Thoracic aorta (tissue), 2 donors: ENCODE measurements around the gene LAPTM5. TPM values are rescaled to one million over a fixed set of nuclear protein-coding genes. Genes with fewer than 3 reads are reported as not detected.
"Not testable (repeated sequence)": the region's sequence is repeated elsewhere in the genome, so short reads cannot be mapped to it uniquely, and the experiment has no call there.

Source experiments
- ATAC-seq: fragments of 150-250 bp; one replicate; pipeline ENCODE4 v1.8.0; 2017; ENCODE audit warnings: low read depth; ENCODE audit not compliant: insufficient number of reproducible peaks, low FRiP score
- DNase-seq: peaks from one replicate; pipeline ENCODE4 v3.0.0-alpha.2; 2020; ENCODE audit warnings: low spot score
- H3K27ac ChIP-seq, 2 donors: fragments of 200-600 bp; sonication (generic); 1 replicate in 1 of 2; 2 replicates in 1 of 2; pipeline ENCODE4 v1.5.1; 2016; ENCODE audit warnings: mild to moderate bottlenecking in 2 of 2, moderate library complexity in 2 of 2
- H3K27me3 ChIP-seq: fragments of 200-600 bp; sonication (generic); replicated peaks from 2 replicates; pipeline ENCODE4 v1.6.0; 2016; ENCODE audit warnings: mild to moderate bottlenecking; ENCODE audit not compliant: insufficient read depth
- H3K36me3 ChIP-seq: fragments of 200-600 bp; sonication (generic); one replicate; pipeline ENCODE4 v1.5.1; 2016
- H3K4me1 ChIP-seq, 2 donors: fragments of 200-600 bp; sonication (generic); 1 replicate in 1 of 2; 2 replicates in 1 of 2; pipeline versions ENCODE4 v1.5.1 to v1.6.0; 2016; ENCODE audit warnings: low read depth in 2 of 2, mild to moderate bottlenecking in 1 of 2; ENCODE audit not compliant: control insufficient read depth in 1 of 2
- H3K4me3 ChIP-seq: fragments of 200-600 bp; sonication (generic); 2 replicates; pipeline ENCODE4 v1.5.1; 2016; ENCODE audit warnings: mild to moderate bottlenecking
- H3K9me3 ChIP-seq: fragments of 200-600 bp; sonication (generic); 2 replicates; pipeline ENCODE4 v1.5.1; 2016
- CTCF ChIP-seq: fragments of 200-600 bp; sonication (generic); IDR thresholded peaks from one replicate; pipeline ENCODE4 v1.5.1; 2019; ENCODE audit warnings: antibody characterized with exemption
- total RNA-seq, 2 donors: library from RNA; depleted of rRNA; stranded (reverse); fragments of >200 nt; gene quantifications; one replicate each; pipeline versions ENCODE4 v1.1.0 to v1.2.3, GENCODE V29; 2016

The LAPTM5 gene
- total RNA-seq, 2 donors from 2014 or later = 91.0 to 127 TPM

GRCh38 chr1:30795026-30795425, 37.5 kb upstream of the LAPTM5 start:
- H3K4me3 ChIP-seq = no peak overlapping the region
- no peaks in the 10 kb centered on the region for H3K9me3 ChIP-seq
- ATAC-seq (no peak), DNase-seq (no peak)
- no peak for TF ChIP-seq CTCF
- no peak overlapping the region for H3K27ac ChIP-seq
- H3K27me3 ChIP-seq = no peaks in the 10 kb centered on the region
- H3K4me1 ChIP-seq = no peaks in the 10 kb centered on the region
- no peaks in the 10 kb centered on the region for H3K36me3 ChIP-seq

GRCh38 chr1:30794260-30794659, 36.7 kb upstream of the LAPTM5 start:
- H3K9me3 ChIP-seq = no peaks in the 10 kb centered on the region
- DNase-seq = no peak
- no peaks in the 10 kb centered on the region for H3K4me1 ChIP-seq
- no peak overlapping the region for H3K4me3 ChIP-seq
- no peak for ATAC-seq
- no peaks in the 10 kb centered on the region for H3K36me3 ChIP-seq
- no peaks in the 10 kb centered on the region for H3K27me3 ChIP-seq
- H3K27ac ChIP-seq = no peak overlapping the region
- TF ChIP-seq CTCF = no peak

GRCh38 chr1:30793209-30793608, 35.6 kb upstream of the LAPTM5 start:
- Histone ChIP-seq H3K27ac (no peak overlapping the region), H3K4me1 (no peaks in the 10 kb centered on the region), H3K36me3 (no peaks in the 10 kb centered on the region), H3K9me3 (no peaks in the 10 kb centered on the region), H3K4me3 (no peak overlapping the region), H3K27me3 (no peaks in the 10 kb centered on the region)
- no peak for TF ChIP-seq CTCF
- DNase-seq = no peak
- ATAC-seq = no peak

GRCh38 chr1:30791868-30792267, 34.3 kb upstream of the LAPTM5 start:
- Histone ChIP-seq H3K4me1 (no peaks in the 10 kb centered on the region), H3K36me3 (no peaks in the 10 kb centered on the region), H3K4me3 (no peak overlapping the region), H3K27me3 (no peaks in the 10 kb centered on the region), H3K9me3 (no peaks in the 10 kb centered on the region), H3K27ac (no peak overlapping the region)
- ATAC-seq (no peak), DNase-seq (no peak)
- no peak for TF ChIP-seq CTCF

- H3K36me3 ChIP-seq = no peaks in the 10 kb centered on the region
- DNase-seq (no peak), ATAC-seq (no peak)
- H3K9me3 ChIP-seq = no peaks in the 10 kb centered on the region
- no peak for TF ChIP-seq CTCF
- H3K4me3 ChIP-seq = no peak overlapping the region
- H3K4me1 ChIP-seq = no peaks in the 10 kb centered on the region
- no peaks in the 10 kb centered on the region for H3K27me3 ChIP-seq
- H3K27ac ChIP-seq = no peak overlapping the region
These were observed 33.5 kb upstream of the LAPTM5 start for GRCh38 chr1:30790850-30791778.

GRCh38 chr1:30790256-30790525, 32.6 kb upstream of the LAPTM5 start:
- H3K4me3 ChIP-seq, DNase-seq, H3K27me3 ChIP-seq, H3K9me3 ChIP-seq, H3K27ac ChIP-seq, ATAC-seq, H3K36me3 ChIP-seq, H3K4me1 ChIP-seq: not testable (repeated sequence)
